HCT116 (cell line): Measurements from ENCODE around the gene SLC25A17. TPM values are rescaled to one million over a fixed set of nuclear protein-coding genes. Genes with fewer than 3 reads are reported as not detected.

ENCODE experiments used
- ATAC-seq: fragments of 200-7000 bp; cut with Tn5 transposase; 2 replicates; pipeline ENCODE4 v1.9.1; 2020; ENCODE audit warnings: mild to moderate bottlenecking, moderate library complexity
- BruUV-seq: library from RNA; stranded (reverse); fragments of 400-500 nt; replicated peaks from 2 replicates; lab custom pipeline; 2021; lab: Mats Ljungman, UMichigan
- CTCF ChIA-PET: fragments of 300-600 bp; sonication (Branson Sonifier 250); formaldehyde crosslinking; loops from one replicate; lab custom pipeline; 2021; ENCODE audit warnings: antibody characterized with exemption; lab: Charles Lee
- POLR2A ChIA-PET: fragments of 300-600, 350-600 bp; sonication (Branson Sonifier 250); formaldehyde crosslinking; loops from one replicate; lab custom pipeline; 2021; ENCODE audit warnings: antibody characterized with exemption; lab: Charles Lee
- RAD21 ChIA-PET, 2 experiments: fragments of 300-600 bp; sonication (Branson Sonifier 250); formaldehyde crosslinking; loops; one replicate each; lab custom pipeline; 2023; ENCODE audit warnings: low total read pairs in 2 of 2; ENCODE audit not compliant: uncharacterized antibody in 2 of 2, unreplicated experiment in 2 of 2, low non-redundant PET in 1 of 2; lab: Charles Lee
- DNase-seq: peaks from one replicate; pipeline ENCODE4 v3.0.0-alpha.2; 2010; ENCODE audit warnings: low read depth, low spot score
- H2AFZ ChIP-seq: fragments of 200-600 bp; shearing (Covaris generic), sonication (generic); 2 replicates; pipeline ENCODE4 v1.6.1; 2017; ENCODE audit warnings: low read depth, mixed run types, mixed read lengths, antibody characterized with exemption, low read length; ENCODE audit not compliant: poor library complexity, severe bottlenecking
- H3K27ac ChIP-seq: 2 replicates; pipeline ENCODE4 v1.5.1; 2012; ENCODE audit warnings: low read depth, low read length
- H3K27me3 ChIP-seq: fragments of 200-600 bp; sonication (generic); 2 replicates; pipeline ENCODE4 v1.6.1; 2016; ENCODE audit warnings: mixed run types, low read length, mixed read lengths; ENCODE audit not compliant: insufficient read depth
- H3K36me3 ChIP-seq, 2 experiments: fragments of 200-500 bp in 1 of 2; fragments of 200-600 bp in 1 of 2; sonication (Bioruptor generic) in 1 of 2; sonication (generic) in 1 of 2; 2 replicates each; pipeline versions ENCODE4 v1.5.1 to v1.6.1; 2014 to 2016; ENCODE audit warnings: low read length in 2 of 2, inconsistent platforms in 1 of 2, mixed read lengths in 1 of 2, mixed run types in 1 of 2; ENCODE audit not compliant: insufficient read depth in 2 of 2, control insufficient read depth in 1 of 2
- H3K4me1 ChIP-seq, 2 experiments: fragments of 200-600 bp in 1 of 2; sonication (generic) in 1 of 2; 2 replicates each; pipeline versions ENCODE4 v1.5.1 to v1.6.1; 2012 to 2017; ENCODE audit warnings: low read length in 2 of 2, inconsistent platforms in 1 of 2, mild to moderate bottlenecking in 1 of 2, mixed read lengths in 1 of 2, mixed run types in 1 of 2, moderate library complexity in 1 of 2; ENCODE audit not compliant: insufficient read depth in 2 of 2, control insufficient read depth in 1 of 2
- H3K4me2 ChIP-seq: fragments of 200-600 bp; sonication (generic); 2 replicates; pipeline ENCODE4 v1.6.1; 2017; ENCODE audit warnings: mixed run types, low read length, mixed read lengths
- H3K4me3 ChIP-seq, 2 experiments: fragments of 200-600 bp in 1 of 2; sonication (generic) in 1 of 2; replicated peaks in 1 of 2; 2 replicates each; pipeline ENCODE4 v1.5.1; 2011 to 2016; ENCODE audit warnings: low read length in 2 of 2, control low read depth in 1 of 2, low read depth in 1 of 2, mild to moderate bottlenecking in 1 of 2, mixed read lengths in 1 of 2, mixed run types in 1 of 2
- H3K79me2 ChIP-seq: fragments of 200-600 bp; sonication (generic); 2 replicates; pipeline ENCODE4 v1.6.1; 2017; ENCODE audit warnings: mild to moderate bottlenecking, mixed run types, low read length, moderate library complexity, mixed read lengths; ENCODE audit not compliant: insufficient read depth
- H3K9ac ChIP-seq: fragments of 200-600 bp; sonication (generic); 2 replicates; pipeline ENCODE4 v1.6.1; 2016; ENCODE audit warnings: low read length, mixed read lengths
- H3K9me2 ChIP-seq: fragments of 200-600 bp; sonication (generic), shearing (Covaris generic); 2 replicates; pipeline ENCODE4 v1.6.1; 2017; ENCODE audit warnings: mixed run types, mild to moderate bottlenecking, moderate library complexity; ENCODE audit not compliant: insufficient read depth
- H3K9me3 ChIP-seq, 2 experiments: fragments of 200-500 bp in 1 of 2; fragments of 200-600 bp in 1 of 2; sonication (Bioruptor generic) in 1 of 2; sonication (generic) in 1 of 2; 2 replicates each; pipeline ENCODE4 v1.6.1; 2014 to 2017; ENCODE audit warnings: low read length in 2 of 2, mixed read lengths in 2 of 2, inconsistent platforms in 1 of 2, low read depth in 1 of 2, mild to moderate bottlenecking in 1 of 2, mixed run types in 1 of 2, moderate library complexity in 1 of 2; ENCODE audit not compliant: control insufficient read depth in 1 of 2, insufficient read depth in 1 of 2
- H4K20me1 ChIP-seq: fragments of 200-600 bp; sonication (generic), shearing (Covaris generic); 2 replicates; pipeline ENCODE4 v1.6.1; 2017; ENCODE audit warnings: mixed run types, mild to moderate bottlenecking, moderate library complexity; ENCODE audit not compliant: insufficient read depth
- EGR1 ChIP-seq: IDR thresholded peaks from 2 replicates; pipeline ENCODE4 v1.6.1; 2012; ENCODE audit warnings: low read depth
- ELF1 ChIP-seq: IDR thresholded peaks from 2 replicates; pipeline ENCODE4 v1.6.1; 2012; ENCODE audit warnings: low read depth, borderline replicate concordance
- FOSL1 ChIP-seq: IDR thresholded peaks from 2 replicates; pipeline ENCODE4 v1.6.1; 2012; ENCODE audit warnings: low read depth
- POLR2A ChIP-seq: IDR thresholded peaks from 2 replicates; pipeline ENCODE4 v1.7.0; 2011; ENCODE audit warnings: borderline replicate concordance; ENCODE audit not compliant: insufficient read depth, insufficient read length; ENCODE audit errors: extremely low read depth
- RAD21 ChIP-seq: IDR thresholded peaks from 2 replicates; pipeline ENCODE4 v1.6.1; 2012; ENCODE audit warnings: low read depth, mild to moderate bottlenecking
- SIN3A ChIP-seq: IDR thresholded peaks from 2 replicates; pipeline ENCODE4 v1.6.1; 2012; ENCODE audit warnings: low read depth
- SRF ChIP-seq: IDR thresholded peaks from 2 replicates; pipeline ENCODE4 v1.6.1; 2012; ENCODE audit warnings: low read depth
- TCF7L2 ChIP-seq: IDR thresholded peaks from 2 replicates; pipeline ENCODE4 v1.7.0; 2011; ENCODE audit warnings: borderline replicate concordance, inconsistent platforms; ENCODE audit not compliant: insufficient read depth, insufficient read length; ENCODE audit errors: extremely low read depth
- ZFX ChIP-seq: fragments of 450-650 bp; IDR thresholded peaks from 2 replicates; pipeline ENCODE4 v1.6.1; 2017
- intact Hi-C: fragments of 100-400 bp; cut with micrococcal nuclease; formaldehyde crosslinking; loops from 2 replicates; pipeline ENCODE4 v1.10.0; 2022
- total RNA-seq: library from RNA; stranded (reverse); gene quantifications from one replicate; pipeline ENCODE4 v1.2.1, GENCODE V29; 2021; ENCODE audit not compliant: unreplicated experiment
- TF ChIP-seq, protein P1 (sequence below): IDR thresholded peaks from 2 replicates; pipeline ENCODE4 v1.6.1; 2012

The SLC25A17 gene
- total RNA-seq, 1 experiment from 2014 or later: 16.6 TPM

DNA sequence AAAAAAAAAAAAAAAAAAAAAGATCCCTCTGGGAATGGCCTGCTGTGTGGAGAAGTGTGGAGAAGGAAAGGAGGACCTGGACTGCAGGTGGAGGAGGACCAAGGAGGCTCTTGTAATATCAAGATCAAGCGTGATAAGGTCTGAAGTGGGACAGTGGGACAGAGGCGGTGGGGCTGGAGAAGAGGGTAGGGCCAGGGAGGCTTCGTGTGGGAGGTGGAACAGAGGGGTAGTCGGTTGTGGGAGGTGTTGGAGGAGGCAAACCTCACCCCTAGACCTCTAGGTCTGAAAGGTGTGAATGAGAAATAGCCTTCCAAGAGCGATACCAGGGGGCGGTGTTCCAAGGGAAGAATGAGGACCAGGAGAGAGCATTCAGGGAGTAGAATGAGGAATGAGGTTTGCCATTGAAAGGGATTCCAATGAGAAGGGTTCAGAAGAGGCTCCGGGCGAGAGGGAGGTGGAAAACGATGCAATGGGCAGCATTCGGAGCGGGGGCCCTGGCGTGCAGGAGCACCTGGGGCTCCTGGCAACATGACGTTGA is 95.7 kb downstream of the SLC25A17 start:
- Histone ChIP-seq H3K4me3 (no peak overlapping the region), H3K36me3 (no peaks in the 10 kb centered on the region), H3K9me3 (no peaks in the 10 kb centered on the region), H4K20me1 (no peaks in the 10 kb centered on the region), H3K9ac (no peak overlapping the region), H3K27me3 (no peaks in the 10 kb centered on the region), H3K79me2 (no peaks in the 10 kb centered on the region), H2AFZ (no peak overlapping the region), H3K9me2 (no peaks in the 10 kb centered on the region), H3K4me1 (peaks cover 0 to 14% of the 10 kb centered on the region in 2 experiments; a peak in 3 of 4 replicates), H3K27ac (no peak overlapping the region), H3K4me2 (no peak overlapping the region)
- DNase-seq (no peak), ATAC-seq (no peak)
- BruUV-seq: no TSS peak
- RAD21 ChIA-PET: no interaction called here
- CTCF ChIA-PET: no interaction called here
- POLR2A ChIA-PET: no interaction called here
- TF ChIP-seq POLR2A: no peak
- intact Hi-C loops: no loop called here

DNA sequence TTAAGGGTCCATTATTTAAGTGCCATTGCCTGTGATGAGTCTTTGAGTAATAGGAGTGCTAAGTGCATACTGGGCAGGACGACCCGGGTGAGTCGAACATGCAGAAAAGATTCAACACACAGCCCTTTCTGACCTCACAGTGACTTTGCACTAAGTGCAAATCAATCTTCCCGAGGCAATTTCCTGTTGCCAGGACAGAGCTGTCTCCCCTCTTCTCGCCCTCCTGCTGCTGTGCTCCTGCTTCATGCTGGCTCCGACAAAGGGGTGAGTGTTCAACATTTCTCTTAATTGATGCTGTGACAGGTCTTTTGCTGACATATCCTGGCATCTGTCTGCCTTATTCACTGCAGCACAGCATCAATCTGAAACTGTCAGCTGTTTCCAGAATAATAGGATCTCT is 97.9 kb downstream of the SLC25A17 start:
- ChIA-PET RAD21 (no interaction called here), CTCF (no interaction called here), POLR2A (no interaction called here)
- H3K36me3 ChIP-seq: no peaks in the 10 kb centered on the region
- peak overlapping the region; percentile 4 for H3K4me2 ChIP-seq
- H3K9ac ChIP-seq: no peak overlapping the region
- no peak overlapping the region for H3K4me3 ChIP-seq
- H3K4me1 ChIP-seq: peaks cover 0 to 14% of the 10 kb centered on the region in 2 experiments; a peak in 3 of 4 replicates
- no peak overlapping the region for H2AFZ ChIP-seq
- no peaks in the 10 kb centered on the region for H3K79me2 ChIP-seq
- no peak overlapping the region for H3K27ac ChIP-seq
- TF ChIP-seq SRF: no peak
- no peak for TF ChIP-seq ELF1
- TF ChIP-seq SIN3A: no peak
- no peak for TF ChIP-seq RAD21
- TF ChIP-seq, protein P1, sequence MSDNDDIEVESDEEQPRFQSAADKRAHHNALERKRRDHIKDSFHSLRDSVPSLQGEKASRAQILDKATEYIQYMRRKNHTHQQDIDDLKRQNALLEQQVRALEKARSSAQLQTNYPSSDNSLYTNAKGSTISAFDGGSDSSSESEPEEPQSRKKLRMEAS: no peak
- no peak for TF ChIP-seq FOSL1
- TF ChIP-seq TCF7L2: no peak
- no peak for TF ChIP-seq EGR1
- no peak for TF ChIP-seq ZFX
- no peaks in the 10 kb centered on the region for H3K9me2 ChIP-seq
- DNase-seq (no peak), ATAC-seq (no peak)
- H3K27me3 ChIP-seq: no peaks in the 10 kb centered on the region
- no TSS peak for BruUV-seq
- intact Hi-C loops: no loop called here
- H4K20me1 ChIP-seq: no peaks in the 10 kb centered on the region
- no peaks in the 10 kb centered on the region for H3K9me3 ChIP-seq
